NCI-H82 (cell line): Measurements from ENCODE around the gene PGAM5.
"Not testable (repeated sequence)": the region's sequence is repeated elsewhere in the genome, so short reads cannot be mapped to it uniquely, and the experiment has no call there.

Experiments used
- DNase-seq: peaks from one replicate; lab custom pipeline; 2025; lab: John Stamatoyannopoulos, UW

The PGAM5 gene

DNA sequence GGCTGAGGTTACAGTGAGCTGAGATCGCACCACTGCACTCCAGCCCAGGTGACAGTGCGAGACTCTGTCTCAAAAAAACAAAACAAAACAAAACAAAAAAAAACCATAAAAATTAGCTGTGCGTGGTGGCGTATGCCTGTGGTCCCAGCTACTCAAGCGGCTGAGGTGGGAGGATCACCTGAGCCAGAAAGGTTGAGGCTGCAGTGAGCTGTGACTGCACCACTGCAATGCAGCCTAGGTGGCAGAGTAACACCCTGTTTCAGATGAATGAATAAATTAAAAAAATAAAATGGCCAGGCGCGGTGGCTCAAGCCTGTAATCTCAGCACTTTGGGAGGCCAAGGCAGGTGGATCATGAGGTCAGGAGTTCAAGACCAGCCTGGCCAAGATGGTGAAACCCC lies 43.0 kb downstream of the PGAM5 start:
- DNase-seq: not testable (repeated sequence)

DNA sequence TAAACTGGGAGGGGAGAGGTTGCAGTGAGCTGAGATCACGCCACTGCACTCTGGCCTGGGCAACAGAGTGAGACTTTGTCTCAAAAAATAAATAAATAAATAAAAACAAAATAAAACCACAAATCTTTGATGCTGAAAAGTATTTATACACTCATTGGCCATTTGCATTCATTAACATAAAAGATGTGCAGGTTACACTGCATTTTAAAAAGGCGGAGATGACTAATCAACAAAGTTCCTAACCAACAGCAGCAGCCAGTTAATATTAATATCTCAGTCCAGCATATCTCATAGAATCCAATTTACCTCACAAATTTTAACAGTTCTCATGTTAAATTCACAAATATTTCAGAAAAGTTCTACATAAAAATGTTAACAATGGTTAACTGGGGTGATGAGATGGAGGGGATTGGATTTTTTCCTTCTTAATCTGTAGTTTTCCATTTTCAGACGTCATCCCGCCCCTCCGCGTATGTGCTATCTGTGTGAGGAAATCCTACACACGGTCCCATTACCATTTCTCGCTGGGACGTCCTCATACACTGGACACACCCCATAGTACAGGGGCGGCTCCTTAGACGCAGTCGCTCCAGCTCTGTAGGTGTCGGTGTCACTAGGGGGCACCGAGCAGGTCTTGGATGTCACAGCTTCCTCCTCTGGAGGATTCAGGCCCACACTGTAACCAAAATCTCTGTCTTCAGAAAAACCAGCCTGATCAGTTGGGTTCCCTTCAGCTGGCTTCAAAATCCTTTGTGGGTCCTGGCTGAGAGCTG lies 43.7 kb downstream of the PGAM5 start:
- DNase-seq: peak; percentile 19

DNA sequence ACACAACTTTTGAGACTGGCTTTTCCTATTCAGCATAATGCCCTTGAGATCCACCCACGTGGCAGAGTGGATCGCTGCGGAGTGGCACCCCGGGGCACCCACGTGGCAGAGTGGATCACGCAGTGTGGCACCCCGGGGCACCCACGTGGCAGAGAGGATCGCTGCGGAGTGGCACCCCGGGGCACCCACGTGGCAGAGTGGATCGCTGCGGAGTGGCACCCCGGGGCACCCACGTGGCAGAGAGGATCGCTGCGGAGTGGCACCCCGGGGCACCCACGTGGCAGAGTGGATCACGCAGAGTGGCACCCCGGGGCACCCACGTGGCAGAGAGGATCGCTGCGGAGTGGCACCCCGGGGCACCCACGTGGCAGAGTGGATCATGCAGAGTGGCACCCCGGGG lies 48.2 kb downstream of the PGAM5 start:
- DNase-seq: not testable (repeated sequence)

DNA sequence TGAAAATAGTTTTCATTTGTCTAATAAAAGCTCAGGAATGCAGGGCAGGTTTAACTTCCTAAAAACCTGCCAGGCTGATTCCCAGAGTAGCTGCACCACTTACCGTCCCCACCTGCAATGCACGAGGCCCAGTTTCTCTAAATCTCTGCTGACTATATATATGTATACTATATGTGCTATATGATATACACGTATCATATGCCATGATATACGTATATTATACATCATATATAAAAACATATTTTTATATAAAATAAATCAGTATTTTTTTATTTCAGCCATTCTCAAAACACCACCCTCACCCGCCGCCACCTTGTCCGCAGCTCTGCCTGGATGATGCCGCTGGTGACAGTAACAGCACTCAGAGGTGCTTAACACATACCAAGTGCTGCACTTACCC lies 48.7 kb downstream of the PGAM5 start:
- no peak for DNase-seq

GRCh38 chr12:132761032-132761920 lies 50.6 kb downstream of the PGAM5 start, which contains the start of gene ANKLE2:
Gene ANKLE2 (minus strand): TSS chr12:132761832. CDS start chr12:132761798, 34 bp downstream.
- DNase-seq: peak; percentile 63

DNA sequence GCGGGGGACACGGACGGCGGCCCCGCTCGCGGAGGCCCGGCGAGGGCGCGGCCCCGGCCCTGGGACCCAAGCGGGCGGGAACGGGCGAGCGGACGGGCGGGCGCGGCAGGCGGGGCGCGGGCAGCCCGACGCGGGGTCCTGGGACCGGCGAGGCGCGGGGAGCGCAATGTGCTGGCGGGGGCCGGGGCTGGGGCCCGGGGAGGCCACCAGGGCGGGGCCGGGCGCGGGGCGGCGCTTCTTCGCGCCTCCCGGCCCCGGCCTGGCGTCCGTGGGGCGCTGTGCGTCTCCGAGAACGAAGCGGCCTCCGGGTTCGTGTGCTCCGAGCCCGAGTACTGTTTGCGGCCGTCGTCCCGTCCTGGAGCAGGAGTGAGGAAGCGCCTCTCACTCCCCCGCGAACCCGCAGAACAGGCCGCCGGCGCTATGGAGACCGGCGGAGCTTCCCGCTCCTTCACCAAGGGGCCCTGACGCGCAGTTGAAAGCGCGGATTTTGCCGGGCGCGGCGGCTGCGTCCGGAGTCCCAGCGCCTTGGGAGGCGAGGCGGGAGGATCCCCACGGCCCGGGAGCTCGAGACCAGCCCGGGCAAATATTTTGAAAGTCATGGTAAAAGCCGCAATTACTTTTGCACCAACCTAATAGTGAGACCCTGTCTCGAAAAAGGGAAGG lies 51.4 kb downstream of the PGAM5 start:
- peak; percentile 92 for DNase-seq

- DNase-seq: no peak
These were observed 53.6 kb downstream of the PGAM5 start for GRCh38 chr12:132764231-132764630.

GRCh38 chr12:132765361-132765760 lies 54.7 kb downstream of the PGAM5 start:
- DNase-seq: no peak

GRCh38 chr12:132766380-132767085 lies 55.9 kb downstream of the PGAM5 start:
- DNase-seq: peak; percentile 21

DNA sequence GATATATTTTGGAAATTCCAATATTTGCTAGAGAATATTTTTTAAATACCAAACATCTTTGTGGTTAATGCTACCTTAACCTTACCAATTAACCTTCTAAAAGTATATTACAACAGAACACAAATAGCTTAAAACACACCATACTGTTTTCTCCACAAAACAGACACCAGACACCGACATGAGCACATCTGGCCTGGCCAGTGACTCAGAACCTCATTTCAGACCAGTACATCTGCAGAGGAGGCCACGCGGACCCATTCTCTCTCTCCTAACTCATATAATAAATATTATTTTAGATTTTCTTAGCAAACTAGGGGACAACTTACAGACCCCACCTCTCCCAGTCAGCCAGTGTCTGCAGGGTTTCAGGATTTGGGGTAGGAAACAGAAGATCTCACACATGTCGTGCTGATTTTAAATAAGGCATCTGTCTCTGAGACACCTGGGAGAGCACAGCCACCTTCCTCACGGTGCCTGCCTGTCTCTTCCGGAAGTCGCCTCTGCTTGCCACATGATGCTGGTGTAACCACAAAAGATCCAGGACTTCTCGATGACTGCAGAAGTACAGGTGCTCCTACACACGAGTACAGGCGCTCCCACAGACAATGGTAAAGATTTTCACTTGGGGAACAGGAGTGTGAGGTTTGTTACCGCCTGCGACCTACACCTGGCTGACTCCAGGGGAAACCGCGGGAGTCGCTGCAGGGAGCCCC lies 60.6 kb downstream of the PGAM5 start:
- DNase-seq: no peak
